Right lobe of liver (tissue), 4 donors: Measurements from ENCODE around the gene MTSS2.

Source experiments
- POLR2A ChIP-seq: fragments of 450-650 bp; IDR thresholded peaks from one replicate; pipeline ENCODE4 v1.6.1; 2017; ENCODE audit warnings: antibody characterized with exemption, mild to moderate bottlenecking
- TF ChIP-seq, protein P1 (sequence below), 4 donors: fragments of 200-600 bp in 3 of 4; fragments of 450-650 bp in 1 of 4; IDR thresholded peaks; one replicate each; pipeline versions ENCODE4 v1.5.1 to v1.8.0; 2016 to 2022; ENCODE audit warnings: antibody characterized with exemption in 4 of 4, mild to moderate bottlenecking in 2 of 4
- donor health status: DM: no; HTN: no; CAD: no.
- donor health status: DM: no; HTN: no; CAD: no.
- donor health status: DM: no; HTN: yes; CAD: no.

DNA sequence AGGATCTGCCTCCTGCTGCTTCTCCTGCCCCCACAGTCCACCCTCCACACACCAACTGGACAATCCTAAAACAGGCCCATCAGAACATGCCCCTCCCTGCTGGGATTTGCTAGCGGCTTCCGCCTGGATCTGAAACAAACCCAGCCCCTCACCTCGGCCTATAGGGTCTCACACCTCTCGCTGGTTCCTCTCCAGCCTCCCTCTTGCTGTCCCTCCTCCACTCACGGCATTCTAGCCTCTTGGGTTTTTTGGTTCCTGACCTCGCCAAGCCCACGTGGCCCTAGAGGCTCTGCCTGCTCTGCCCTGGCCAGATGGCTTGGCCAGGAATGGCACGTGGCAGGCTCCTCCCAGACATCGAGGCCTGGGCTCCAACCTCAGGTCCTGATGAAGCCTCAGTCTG is 15.7 kb upstream of the MTSS2 start:
- TF ChIP-seq, protein P1, sequence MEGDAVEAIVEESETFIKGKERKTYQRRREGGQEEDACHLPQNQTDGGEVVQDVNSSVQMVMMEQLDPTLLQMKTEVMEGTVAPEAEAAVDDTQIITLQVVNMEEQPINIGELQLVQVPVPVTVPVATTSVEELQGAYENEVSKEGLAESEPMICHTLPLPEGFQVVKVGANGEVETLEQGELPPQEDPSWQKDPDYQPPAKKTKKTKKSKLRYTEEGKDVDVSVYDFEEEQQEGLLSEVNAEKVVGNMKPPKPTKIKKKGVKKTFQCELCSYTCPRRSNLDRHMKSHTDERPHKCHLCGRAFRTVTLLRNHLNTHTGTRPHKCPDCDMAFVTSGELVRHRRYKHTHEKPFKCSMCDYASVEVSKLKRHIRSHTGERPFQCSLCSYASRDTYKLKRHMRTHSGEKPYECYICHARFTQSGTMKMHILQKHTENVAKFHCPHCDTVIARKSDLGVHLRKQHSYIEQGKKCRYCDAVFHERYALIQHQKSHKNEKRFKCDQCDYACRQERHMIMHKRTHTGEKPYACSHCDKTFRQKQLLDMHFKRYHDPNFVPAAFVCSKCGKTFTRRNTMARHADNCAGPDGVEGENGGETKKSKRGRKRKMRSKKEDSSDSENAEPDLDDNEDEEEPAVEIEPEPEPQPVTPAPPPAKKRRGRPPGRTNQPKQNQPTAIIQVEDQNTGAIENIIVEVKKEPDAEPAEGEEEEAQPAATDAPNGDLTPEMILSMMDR (IDR thresholded peaks at IDR 0.05): no peak
- no peak for TF ChIP-seq POLR2A
